HEK293T (cell line): ENCODE results near the gene CUL3.

ENCODE experiments used
- ARNT ChIP-seq: fragments of 450-650 bp; IDR thresholded peaks from 2 replicates; pipeline ENCODE4 v1.6.1; 2017; ENCODE audit warnings: mild to moderate bottlenecking
- ELF4 ChIP-seq: fragments of 450-650 bp; IDR thresholded peaks from 2 replicates; pipeline ENCODE4 v1.6.1; 2017; ENCODE audit warnings: antibody characterized with exemption
- FOXA1 ChIP-seq: fragments of 450-650 bp; IDR thresholded peaks from 2 replicates; pipeline ENCODE4 v1.6.1; 2016; ENCODE audit warnings: mild to moderate bottlenecking
- FOXK2 ChIP-seq: fragments of 450-650 bp; IDR thresholded peaks from 2 replicates; pipeline ENCODE4 v1.6.1; 2016; ENCODE audit warnings: mild to moderate bottlenecking
- FOXM1 ChIP-seq: fragments of 450-650 bp; IDR thresholded peaks from 2 replicates; pipeline ENCODE4 v1.6.1; 2017; ENCODE audit warnings: mild to moderate bottlenecking, borderline replicate concordance
- LEF1 ChIP-seq: fragments of 450-650 bp; IDR thresholded peaks from 2 replicates; pipeline ENCODE4 v1.6.1; 2017; ENCODE audit warnings: mild to moderate bottlenecking, borderline replicate concordance
- SP1 ChIP-seq: fragments of 450-650 bp; IDR thresholded peaks from 2 replicates; pipeline ENCODE4 v1.6.1; 2017
- SUZ12 ChIP-seq: fragments of 450-650 bp; IDR thresholded peaks from 2 replicates; pipeline ENCODE4 v1.6.1; 2016; ENCODE audit warnings: mild to moderate bottlenecking
- TARDBP ChIP-seq: fragments of 450-650 bp; IDR thresholded peaks from 2 replicates; pipeline ENCODE4 v1.6.1; 2016

GRCh38 chr2:224479826-224480225 is 105.3 kb downstream of the CUL3 start:
- TF ChIP-seq ELF4 (no peak), SP1 (no peak), FOXK2 (no peak), LEF1 (no peak), FOXM1 (no peak), ARNT (no peak), FOXA1 (no peak), SUZ12 (no peak), TARDBP (no peak)
